GM10266 (cell line): ENCODE data around the gene FAM219A.

ENCODE experiments used
- DNase-seq: peaks from one replicate; pipeline ENCODE4 v3.0.0; 2012; ENCODE audit errors: extremely low spot score
- TF ChIP-seq, protein P1 (sequence below): IDR thresholded peaks from 2 replicates; pipeline ENCODE4 v1.5.1; 2012; ENCODE audit warnings: mild to moderate bottlenecking, low read depth; ENCODE audit not compliant: control insufficient read depth, insufficient read depth; ENCODE audit errors: missing control alignments

FAM219A gene

DNA sequence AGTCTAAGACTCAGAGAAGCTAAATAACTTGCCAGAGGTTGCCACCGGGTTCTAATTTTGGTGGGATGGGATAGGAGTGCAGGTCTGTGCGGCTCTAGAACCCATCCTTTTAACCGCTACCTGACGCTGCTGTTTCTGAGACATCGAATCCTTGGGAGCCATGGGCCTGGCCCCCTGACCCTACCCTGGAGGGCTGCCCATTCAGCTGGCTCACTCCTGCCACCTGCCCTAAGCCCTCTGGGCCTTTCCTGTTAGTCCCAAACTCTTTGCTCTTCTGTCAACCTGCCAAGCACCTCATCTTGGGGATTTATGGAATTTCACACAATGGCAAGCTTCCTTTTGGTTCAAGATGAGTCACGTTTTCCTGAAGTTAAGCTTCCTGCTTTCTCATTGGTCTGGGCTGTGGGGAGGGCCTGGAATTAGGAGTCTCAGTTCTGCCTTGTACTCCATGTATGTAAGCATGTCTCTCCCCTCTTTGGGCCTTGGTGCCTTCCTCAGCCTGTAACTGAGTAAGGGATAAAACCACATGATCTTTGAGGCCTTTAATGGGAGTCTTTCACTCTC, 37.9 kb upstream of the FAM219A start:
- TF ChIP-seq, protein P1, sequence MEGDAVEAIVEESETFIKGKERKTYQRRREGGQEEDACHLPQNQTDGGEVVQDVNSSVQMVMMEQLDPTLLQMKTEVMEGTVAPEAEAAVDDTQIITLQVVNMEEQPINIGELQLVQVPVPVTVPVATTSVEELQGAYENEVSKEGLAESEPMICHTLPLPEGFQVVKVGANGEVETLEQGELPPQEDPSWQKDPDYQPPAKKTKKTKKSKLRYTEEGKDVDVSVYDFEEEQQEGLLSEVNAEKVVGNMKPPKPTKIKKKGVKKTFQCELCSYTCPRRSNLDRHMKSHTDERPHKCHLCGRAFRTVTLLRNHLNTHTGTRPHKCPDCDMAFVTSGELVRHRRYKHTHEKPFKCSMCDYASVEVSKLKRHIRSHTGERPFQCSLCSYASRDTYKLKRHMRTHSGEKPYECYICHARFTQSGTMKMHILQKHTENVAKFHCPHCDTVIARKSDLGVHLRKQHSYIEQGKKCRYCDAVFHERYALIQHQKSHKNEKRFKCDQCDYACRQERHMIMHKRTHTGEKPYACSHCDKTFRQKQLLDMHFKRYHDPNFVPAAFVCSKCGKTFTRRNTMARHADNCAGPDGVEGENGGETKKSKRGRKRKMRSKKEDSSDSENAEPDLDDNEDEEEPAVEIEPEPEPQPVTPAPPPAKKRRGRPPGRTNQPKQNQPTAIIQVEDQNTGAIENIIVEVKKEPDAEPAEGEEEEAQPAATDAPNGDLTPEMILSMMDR, result no peak
- DNase-seq, result no peak

DNA sequence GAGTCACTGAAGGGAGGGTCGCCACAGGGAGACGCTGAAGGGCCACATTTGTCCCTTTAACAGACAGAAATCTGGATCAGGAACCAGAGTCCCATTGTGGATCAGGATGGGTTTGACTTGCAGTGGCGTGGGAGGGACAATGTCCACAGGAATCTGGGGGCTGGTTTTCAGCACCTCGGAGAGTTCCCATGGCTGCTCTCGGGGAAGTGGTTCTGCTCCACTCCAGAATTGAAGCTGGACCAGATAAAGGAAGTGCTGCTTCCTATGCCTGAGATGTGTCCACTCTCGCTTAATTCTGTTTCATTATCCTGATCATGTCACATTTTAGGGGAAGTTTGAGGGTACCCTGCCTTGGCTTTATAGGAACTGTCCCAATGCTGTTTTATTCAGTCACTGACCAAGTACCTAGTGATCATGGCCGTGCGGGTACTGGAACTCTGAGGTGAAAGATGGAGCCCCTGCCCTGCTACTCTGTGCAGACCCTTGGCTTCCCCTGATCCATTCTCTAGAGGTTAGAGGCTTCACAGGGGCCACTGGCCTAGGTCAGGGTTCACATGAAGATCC, 35.7 kb upstream of the FAM219A start:
- no peak for DNase-seq
- TF ChIP-seq, protein P1, result no peak

DNA sequence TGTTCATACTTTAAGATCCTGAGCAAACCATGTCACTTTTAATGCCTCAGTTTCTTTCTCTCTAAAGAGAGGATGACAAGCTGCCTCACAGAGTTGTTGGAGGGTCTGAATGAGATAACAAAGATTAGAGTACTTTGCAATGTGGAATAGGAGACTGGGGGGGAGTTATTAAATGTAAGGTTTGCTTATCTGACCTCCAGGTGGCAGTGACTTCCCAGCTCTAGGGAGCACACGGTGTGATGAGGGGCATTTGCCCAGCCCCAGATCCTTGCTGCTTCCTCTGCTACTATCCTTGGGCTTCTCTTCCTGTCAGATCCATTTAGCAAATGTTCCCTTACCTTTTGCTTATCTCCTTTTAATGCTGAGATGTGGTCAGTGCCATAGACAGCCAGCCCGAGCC, 33.7 kb upstream of the FAM219A start:
- TF ChIP-seq, protein P1, result no peak
- DNase-seq, result no peak

DNA sequence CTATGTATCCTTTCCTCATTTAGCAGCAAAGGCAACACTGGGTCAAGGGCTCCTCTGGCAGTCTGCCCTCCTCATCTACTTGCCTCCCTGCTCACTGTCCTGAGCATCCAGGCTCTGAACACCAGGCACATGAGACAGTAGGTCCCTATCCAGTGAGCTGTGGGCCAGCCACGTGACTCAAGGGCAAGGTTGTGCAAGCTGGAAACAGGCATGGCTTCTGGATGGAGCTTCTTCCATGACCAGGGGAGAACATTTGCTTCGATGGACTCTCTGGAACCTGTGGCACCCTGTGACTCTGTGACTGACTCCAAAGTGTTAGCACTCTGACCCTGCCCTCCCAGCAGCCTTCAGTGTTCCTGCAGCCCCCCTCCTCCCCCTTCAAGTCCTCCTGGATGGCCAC, 33.2 kb upstream of the FAM219A start:
- TF ChIP-seq, protein P1, result no peak
- no peak for DNase-seq

DNA sequence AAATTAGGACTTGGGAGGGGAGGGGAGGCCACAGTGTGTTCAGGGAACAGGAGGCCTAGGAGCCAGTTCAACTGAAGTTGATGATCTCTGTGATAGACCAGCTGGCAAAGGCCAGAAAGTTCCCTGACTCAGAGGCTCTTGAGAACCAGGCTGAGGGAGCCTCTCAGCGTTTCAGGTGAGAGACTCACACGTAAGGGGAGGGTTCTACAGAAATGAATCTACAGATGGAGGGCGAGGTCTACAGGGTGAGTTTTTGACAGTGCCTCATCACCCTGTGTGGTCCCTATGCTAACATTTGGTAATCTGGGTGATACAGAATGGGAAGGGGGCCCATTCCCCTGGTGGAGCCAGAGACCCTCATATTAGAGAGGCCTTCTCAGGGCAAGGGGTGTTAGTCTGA, 32.4 kb upstream of the FAM219A start:
- DNase-seq, result no peak
- TF ChIP-seq, protein P1, result no peak

DNA sequence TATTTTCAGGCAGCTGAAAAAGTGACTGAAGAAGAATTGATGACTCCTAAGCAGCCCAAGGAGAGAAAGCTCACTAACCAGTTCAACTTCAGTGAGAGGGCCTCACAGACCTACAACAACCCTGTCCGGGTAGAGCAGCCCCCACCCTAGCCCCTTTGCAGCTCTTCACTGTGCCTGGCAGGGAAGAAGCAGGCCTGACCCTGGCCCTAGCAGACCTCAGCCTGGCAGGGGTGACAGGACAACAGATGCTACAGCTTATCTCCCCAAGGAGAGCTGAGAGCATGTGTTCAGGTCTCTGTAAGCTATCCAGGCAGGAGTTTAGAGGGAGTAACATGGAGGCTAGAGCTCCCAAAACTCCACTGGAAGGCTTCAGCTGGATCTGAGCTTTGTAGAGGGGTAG, 32.0 kb upstream of the FAM219A start:
- TF ChIP-seq, protein P1, result no peak
- no peak for DNase-seq

DNA sequence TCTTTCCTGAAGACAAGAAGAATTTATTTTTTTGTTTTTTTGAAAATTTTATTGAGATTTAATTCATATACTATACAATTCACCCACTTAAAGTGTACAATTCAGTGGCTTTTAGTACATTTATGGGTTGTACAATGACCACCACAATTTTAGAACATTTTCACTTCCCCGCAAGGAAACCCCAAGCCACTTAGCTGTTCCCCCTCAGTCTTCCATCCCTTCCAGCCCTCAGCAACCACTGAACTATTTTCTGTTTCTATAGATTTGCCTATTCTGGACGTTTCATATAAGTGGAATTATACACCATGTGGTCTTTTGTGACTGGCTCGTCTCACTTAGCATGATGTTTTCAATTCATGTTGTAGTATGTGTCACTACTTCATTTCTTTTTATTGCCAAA, 28.2 kb upstream of the FAM219A start:
- no peak for DNase-seq
- TF ChIP-seq, protein P1, result no peak
